SK-N-SH (cell line): ENCODE results near the gene UBASH3B. TPM values are rescaled to one million over a fixed set of nuclear protein-coding genes. Genes with fewer than 3 reads are reported as not detected.

Experiments used
- CTCF ChIA-PET: fragments of 300-600, 350-600 bp; formaldehyde crosslinking; extraction: SDS; loops from one replicate; lab custom pipeline; 2021; lab: Yijun Ruan, JAX
- POLR2A ChIA-PET: fragments of 350-600 bp; sonication (Branson Sonifier 250); formaldehyde crosslinking; extraction: SDS; loops from one replicate; lab custom pipeline; 2020; ENCODE audit warnings: antibody characterized with exemption, inconsistent platforms; lab: Yijun Ruan, JAX
- DNase-seq: peaks from one replicate; pipeline ENCODE4 v3.0.0; 2012
- H2AFZ ChIP-seq: fragments of 200-600 bp; sonication (generic); 2 replicates; pipeline ENCODE4 v1.8.1; 2016; ENCODE audit warnings: antibody characterized with exemption, mild to moderate bottlenecking, low read depth
- H3F3A ChIP-seq: fragments of 200-600 bp; sonication (generic); replicated peaks from 2 replicates; pipeline ENCODE3; 2016; ENCODE audit warnings: antibody characterized with exemption, mild to moderate bottlenecking; ENCODE audit not compliant: insufficient read depth
- H3K27ac ChIP-seq, 2 experiments: fragments of 200-500 bp in 1 of 2; fragments of 200-600 bp in 1 of 2; sonication (Bioruptor generic) in 1 of 2; sonication (generic), shearing (Covaris generic) in 1 of 2; 2 replicates each; pipeline versions ENCODE4 v1.5.1 to v1.6.1; 2014 to 2016; ENCODE audit warnings: low read depth in 2 of 2, inconsistent platforms in 1 of 2, low read length in 1 of 2, mild to moderate bottlenecking in 1 of 2, mixed read lengths in 1 of 2
- H3K27me3 ChIP-seq: fragments of 200-600 bp; sonication (generic), shearing (Covaris generic); 2 replicates; pipeline ENCODE4 v1.6.1; 2016; ENCODE audit warnings: mixed run types; ENCODE audit not compliant: insufficient read depth
- H3K36me3 ChIP-seq, 2 experiments: fragments of 200-500 bp in 1 of 2; fragments of 200-600 bp in 1 of 2; sonication (Bioruptor generic) in 1 of 2; sonication (generic) in 1 of 2; replicated peaks in 1 of 2; 2 replicates each; pipeline versions ENCODE3 to v1.5.1; 2014 to 2016; ENCODE audit warnings: low read length in 1 of 2, mild to moderate bottlenecking in 1 of 2; ENCODE audit not compliant: insufficient read depth in 2 of 2, control insufficient read depth in 1 of 2
- H3K4me1 ChIP-seq, 2 experiments: fragments of 200-500 bp in 1 of 2; fragments of 200-600 bp in 1 of 2; sonication (Bioruptor generic) in 1 of 2; sonication (generic), shearing (Covaris generic) in 1 of 2; 2 replicates each; pipeline versions ENCODE4 v1.5.1 to v1.6.1; 2014 to 2016; ENCODE audit warnings: low read depth in 1 of 2, low read length in 1 of 2, mixed run types in 1 of 2; ENCODE audit not compliant: insufficient read depth in 2 of 2, control insufficient read depth in 1 of 2
- H3K4me2 ChIP-seq: fragments of 200-600 bp; sonication (generic), shearing (Covaris generic); 2 replicates; pipeline ENCODE4 v1.6.1; 2017; ENCODE audit warnings: mixed run types
- H3K4me3 ChIP-seq, 2 experiments: fragments of 200-500 bp in 1 of 2; fragments of 200-600 bp in 1 of 2; sonication (Bioruptor generic) in 1 of 2; sonication (generic), shearing (Covaris generic) in 1 of 2; 2 replicates each; pipeline versions ENCODE4 v1.5.1 to v1.8.1; 2014 to 2016; ENCODE audit warnings: low read depth in 2 of 2, inconsistent platforms in 1 of 2, low read length in 1 of 2, mild to moderate bottlenecking in 1 of 2, mixed read lengths in 1 of 2, moderate library complexity in 1 of 2
- H3K79me2 ChIP-seq: fragments of 200-600 bp; sonication (generic); 2 replicates; pipeline ENCODE4 v1.8.1; 2017; ENCODE audit warnings: mild to moderate bottlenecking; ENCODE audit not compliant: insufficient read depth
- H3K9ac ChIP-seq: fragments of 200-600 bp; sonication (generic); 2 replicates; pipeline ENCODE4 v1.6.1; 2017; ENCODE audit warnings: mixed run types
- H3K9me2 ChIP-seq: fragments of 200-600 bp; sonication (generic); 2 replicates; pipeline ENCODE4 v1.6.1; 2017; ENCODE audit warnings: mixed run types
- H3K9me3 ChIP-seq: fragments of 200-600 bp; sonication (generic); 2 replicates; pipeline ENCODE4 v1.6.1; 2017; ENCODE audit warnings: mixed run types, mild to moderate bottlenecking, moderate library complexity
- H4K20me1 ChIP-seq: fragments of 200-600 bp; sonication (generic); 2 replicates; pipeline ENCODE4 v1.6.1; 2017; ENCODE audit warnings: mild to moderate bottlenecking, mixed run types; ENCODE audit not compliant: insufficient read depth
- CTCF ChIP-seq: fragments of 200-600 bp; sonication (generic); IDR thresholded peaks from 2 replicates; pipeline ENCODE4 v1.6.1; 2017; ENCODE audit warnings: antibody characterized with exemption, mild to moderate bottlenecking, moderate library complexity
- ELF1 ChIP-seq: IDR thresholded peaks from 2 replicates; pipeline ENCODE4 v1.4.0; 2012
- EP300 ChIP-seq, 2 experiments: IDR thresholded peaks; 2 replicates each; pipeline versions ENCODE4 v1.4.0 to v1.6.1; 2012; ENCODE audit warnings: borderline replicate concordance in 1 of 2, low read depth in 1 of 2, low read length in 1 of 2
- FOXM1 ChIP-seq: IDR thresholded peaks from 2 replicates; pipeline ENCODE4 v1.4.0; 2012; ENCODE audit warnings: low read depth, mild to moderate bottlenecking
- GABPA ChIP-seq: IDR thresholded peaks from 2 replicates; pipeline ENCODE4 v1.4.0; 2012; ENCODE audit warnings: low read depth, mild to moderate bottlenecking
- IRF3 ChIP-seq: fragments of 150-350 bp; IDR thresholded peaks from 2 replicates; pipeline ENCODE4 v1.6.1; 2016; ENCODE audit warnings: mild to moderate bottlenecking, low read depth, low read length
- MAX ChIP-seq: IDR thresholded peaks from 2 replicates; pipeline ENCODE4 v1.4.0; 2012; ENCODE audit warnings: low read depth
- MEF2A ChIP-seq: IDR thresholded peaks from 2 replicates; pipeline ENCODE4 v1.4.0; 2012; ENCODE audit warnings: low read depth, borderline replicate concordance
- MXI1 ChIP-seq: IDR thresholded peaks from 2 replicates; pipeline ENCODE4 v1.6.1; 2012; ENCODE audit warnings: mild to moderate bottlenecking, low read depth, low read length, improper control_type of control experiment
- NFIC ChIP-seq: IDR thresholded peaks from 2 replicates; pipeline ENCODE4 v1.4.0; 2012; ENCODE audit warnings: borderline replicate concordance
- NRF1 ChIP-seq: IDR thresholded peaks from 2 replicates; pipeline ENCODE4 v1.6.1; 2012; ENCODE audit warnings: low read depth, mild to moderate bottlenecking, low read length
- PBX3 ChIP-seq: IDR thresholded peaks from 2 replicates; pipeline ENCODE4; 2012
- RAD21 ChIP-seq: IDR thresholded peaks from 2 replicates; pipeline ENCODE4 v1.6.1; 2012; ENCODE audit warnings: mild to moderate bottlenecking, low read length
- RCOR1 ChIP-seq: fragments of 150-350 bp; IDR thresholded peaks from 2 replicates; pipeline ENCODE4 v1.6.1; 2017; ENCODE audit warnings: antibody characterized with exemption, low read length
- REST ChIP-seq: IDR thresholded peaks from 2 replicates; pipeline ENCODE4 v1.6.1; 2012; ENCODE audit warnings: mild to moderate bottlenecking, low read depth, low read length, moderate library complexity
- RFX5 ChIP-seq: IDR thresholded peaks from 2 replicates; pipeline ENCODE4 v1.6.1; 2012; ENCODE audit warnings: mild to moderate bottlenecking, improper control_type of control experiment, low read length
- SIN3A ChIP-seq: IDR thresholded peaks from 2 replicates; pipeline ENCODE4 v1.6.1; 2012; ENCODE audit warnings: low read depth, mild to moderate bottlenecking, low read length, moderate library complexity, borderline replicate concordance
- USF1 ChIP-seq: IDR thresholded peaks from 2 replicates; pipeline ENCODE4 v1.4.0; 2012; ENCODE audit warnings: low read depth, borderline replicate concordance
- USF2 ChIP-seq: fragments of 150-350 bp; IDR thresholded peaks from 2 replicates; pipeline ENCODE4 v1.6.1; 2017; ENCODE audit warnings: antibody characterized with exemption, low read length, low read depth, borderline replicate concordance
- ZBTB33 ChIP-seq: IDR thresholded peaks from 2 replicates; pipeline ENCODE4 v1.4.0; 2012; ENCODE audit warnings: low read depth, borderline replicate concordance
- WGBS: methylation state at CpG from one replicate; pipeline ENCODE4 v1.1.6; 2017; ENCODE audit warnings: low lambda C conversion rate; 5-methylcytosine and 5-hydroxymethylcytosine counted together
- polyA plus RNA-seq, 3 experiments: library from polyadenylated mRNA; depleted of rRNA; stranded (reverse); fragments of >200 nt; gene quantifications; 2 replicates each; pipeline ENCODE4 v1.2.3, GENCODE V29; 2012

The UBASH3B gene
- polyA plus RNA-seq, 1 of the 3 experiments (the other 2 are of a cell fraction) = 10.4 TPM

GRCh38 chr11:122784325-122784955 is 128.9 kb downstream of the UBASH3B start:
- H2AFZ ChIP-seq = peak overlapping the region; percentile 14; the same call in 1 of the 2 replicates
- peaks cover 19% of the 10 kb centered on the region for H3F3A ChIP-seq
- peak overlapping the region in 1 of 2 experiments; percentile 81; a peak in 2 of 4 replicates for H3K27ac ChIP-seq
- peaks cover 0 to 13% of the 10 kb centered on the region in 2 experiments for H3K36me3 ChIP-seq
- H3K9ac ChIP-seq = no peak overlapping the region
- CTCF ChIA-PET = interaction anchor here (1.2 to 7.0 kb wide), 3 partner anchors 69 to 204 kb away, joined by 5 to 99 read pairs (median 37); no protein-coding TSS in a partner anchor
- no peak overlapping the region for H3K4me3 ChIP-seq
- H3K27me3 ChIP-seq = no peaks in the 10 kb centered on the region
- POLR2A ChIA-PET = no interaction called here
- no peaks in the 10 kb centered on the region for H3K79me2 ChIP-seq
- no peaks in the 10 kb centered on the region for H3K9me2 ChIP-seq
- 57% methylated on average over 5 of the region's 5 CpGs for WGBS
- H3K9me3 ChIP-seq = no peaks in the 10 kb centered on the region
- H3K4me2 ChIP-seq = no peak overlapping the region
- no peak for DNase-seq
- peaks cover 6 to 19% of the 10 kb centered on the region in 2 experiments; a peak in 3 of 4 replicates for H3K4me1 ChIP-seq
- no peaks in the 10 kb centered on the region for H4K20me1 ChIP-seq
- TF ChIP-seq FOXM1 (no peak), MEF2A (no peak), RCOR1 (no peak), NRF1 (peak; percentile 25; the same call in 1 of the 2 replicates), MAX (no peak), SIN3A (no peak), IRF3 (no peak), PBX3 (no peak), REST (no peak), RFX5 (no peak), EP300 (IDR thresholded peaks at IDR 0.05; ENCODE audit: borderline replicate concordance in 1 of 2, low read depth in 1 of 2, low read length in 1 of 2) (no peak), ZBTB33 (no peak), MXI1 (no peak), NFIC (peak; percentile 23; the same call in 1 of the 2 replicates), RAD21 (no peak), ELF1 (no peak), USF2 (no peak), GABPA (no peak), CTCF (no peak), USF1 (no peak)
